GM19099 (cell line): ENCODE data around the gene HIPK4.

Experiments used
- POLR2A ChIP-seq: IDR thresholded peaks from 3 replicates; pipeline ENCODE4 v1.6.1; 2011; ENCODE audit warnings: low read depth; ENCODE audit not compliant: insufficient read length; ENCODE audit errors: extremely low read depth

The HIPK4 gene

DNA sequence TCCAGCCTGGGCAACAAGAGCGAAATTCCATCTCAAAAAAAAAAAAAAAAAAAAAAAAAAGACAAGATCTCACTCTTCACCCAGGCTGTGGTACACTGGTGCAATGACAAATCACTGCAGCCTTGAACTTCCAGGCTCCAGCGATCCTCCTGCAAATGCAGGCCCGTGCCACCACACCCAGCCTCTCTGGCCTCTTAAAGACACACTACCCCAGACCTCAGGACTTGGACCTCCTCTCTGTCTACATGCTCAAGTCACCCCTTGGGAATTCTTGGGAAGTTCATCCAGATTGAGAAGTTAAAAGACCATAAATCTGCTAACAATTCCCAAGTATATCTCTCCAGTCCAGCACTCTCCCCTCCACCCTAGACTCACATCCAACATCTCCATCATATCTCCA is 10.6 kb upstream of the HIPK4 start:
- TF ChIP-seq POLR2A = no peak

DNA sequence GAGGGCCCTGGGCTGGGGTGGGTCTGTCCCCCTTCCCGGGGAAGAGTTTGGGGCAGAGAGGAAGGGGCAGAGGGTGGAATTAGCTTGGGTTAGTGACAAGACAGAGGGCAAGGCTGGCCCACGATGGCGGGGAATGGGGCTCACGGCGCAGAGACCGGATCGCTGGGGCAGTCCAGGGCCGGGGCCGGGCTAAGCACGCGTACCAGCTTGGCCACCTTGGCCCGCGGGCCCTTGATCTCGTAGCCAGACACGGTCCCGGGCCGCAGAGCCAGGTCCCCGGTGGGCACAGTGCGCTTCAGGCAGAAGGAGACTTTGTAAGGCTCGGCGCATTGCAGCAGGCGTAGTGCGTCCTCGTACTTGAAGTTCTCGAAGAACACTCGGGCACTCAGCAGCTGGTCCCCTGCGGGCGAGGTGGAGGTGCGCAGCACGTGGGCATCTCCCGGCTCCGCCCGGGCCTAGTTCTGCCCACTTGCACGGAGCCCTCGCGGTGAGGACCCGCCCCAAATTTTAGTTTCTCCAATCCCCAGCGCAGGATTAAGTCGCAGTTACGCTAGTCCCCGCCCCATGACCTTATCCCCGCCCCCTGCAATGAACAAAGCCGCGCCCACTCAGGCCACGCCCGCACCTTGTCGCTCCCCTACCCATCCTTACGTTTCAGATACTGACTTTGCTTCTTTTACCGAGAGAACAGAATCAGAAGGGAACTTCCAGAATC is 8.6 kb upstream of the HIPK4 start:
- TF ChIP-seq POLR2A = no peak

DNA sequence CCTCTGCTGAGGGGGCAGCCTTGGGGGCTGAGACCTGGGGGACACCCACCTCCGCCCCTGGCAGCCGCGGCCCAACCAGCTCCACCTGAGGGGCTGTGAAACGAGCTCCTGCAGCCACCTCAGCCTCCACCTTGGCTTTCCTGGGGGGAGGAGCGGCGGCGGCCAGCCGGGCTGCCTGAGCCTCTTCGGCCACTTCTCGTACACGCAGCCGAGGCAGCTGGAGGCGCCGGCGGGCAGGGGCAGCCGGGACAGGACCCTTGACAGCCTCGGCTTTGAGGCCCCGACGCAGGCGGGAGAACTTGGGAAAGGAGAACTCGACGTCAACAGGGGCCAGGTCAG is 7.6 kb upstream of the HIPK4 start:
- TF ChIP-seq POLR2A = no peak

DNA sequence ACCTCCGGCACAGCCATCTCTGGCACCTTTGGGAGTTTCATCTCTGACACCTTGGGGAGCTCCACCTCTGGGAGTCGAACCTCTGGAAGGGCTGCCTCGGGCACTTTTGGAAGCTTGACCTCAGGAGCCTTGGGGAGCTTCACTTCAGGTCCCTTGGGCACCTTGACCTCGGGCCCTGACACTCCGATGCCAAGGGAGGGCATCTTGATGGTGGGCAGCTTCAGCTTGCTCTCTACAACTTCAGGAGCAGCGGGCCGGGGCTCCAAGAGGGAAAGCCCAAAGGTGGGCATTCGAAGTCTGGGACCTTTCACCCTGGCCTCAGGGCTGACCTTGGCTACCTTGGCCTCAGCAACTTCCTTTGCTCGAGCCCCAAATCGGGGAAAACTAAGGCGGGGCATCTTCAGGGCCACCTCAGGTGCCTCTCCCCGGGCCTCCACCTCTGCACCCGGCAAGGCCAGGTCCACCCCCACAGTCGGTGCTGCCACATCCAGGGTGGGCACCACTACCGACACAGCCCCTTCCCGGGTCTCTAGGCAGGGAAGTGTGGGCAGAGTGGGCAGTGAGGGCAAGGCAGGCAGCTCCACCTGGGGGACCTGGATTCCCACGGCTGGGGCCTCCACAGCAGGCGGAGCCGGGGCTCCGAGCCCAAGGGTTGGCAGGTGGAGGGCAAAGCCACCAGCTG is 7.0 kb upstream of the HIPK4 start:
- TF ChIP-seq POLR2A = no peak

DNA sequence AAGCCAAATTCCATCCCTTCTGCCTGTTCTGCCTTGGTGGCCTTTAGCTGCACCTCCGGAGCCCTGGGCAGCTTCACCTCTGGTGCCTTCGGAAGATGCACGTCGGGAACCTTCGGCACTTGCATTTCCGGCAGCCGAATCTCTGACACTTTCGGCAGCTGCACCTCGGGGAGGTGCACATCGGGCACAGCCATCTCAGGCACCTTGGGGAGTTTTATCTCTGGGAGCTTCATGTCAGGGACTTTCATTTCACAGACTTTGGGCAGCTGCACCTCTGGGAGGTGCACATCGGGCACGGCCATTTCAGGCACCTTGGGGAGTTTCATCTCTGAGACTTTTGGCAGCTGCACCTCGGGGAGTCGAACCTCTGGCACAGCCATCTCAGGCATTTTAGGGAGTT is 6.0 kb upstream of the HIPK4 start:
- no peak for TF ChIP-seq POLR2A

DNA sequence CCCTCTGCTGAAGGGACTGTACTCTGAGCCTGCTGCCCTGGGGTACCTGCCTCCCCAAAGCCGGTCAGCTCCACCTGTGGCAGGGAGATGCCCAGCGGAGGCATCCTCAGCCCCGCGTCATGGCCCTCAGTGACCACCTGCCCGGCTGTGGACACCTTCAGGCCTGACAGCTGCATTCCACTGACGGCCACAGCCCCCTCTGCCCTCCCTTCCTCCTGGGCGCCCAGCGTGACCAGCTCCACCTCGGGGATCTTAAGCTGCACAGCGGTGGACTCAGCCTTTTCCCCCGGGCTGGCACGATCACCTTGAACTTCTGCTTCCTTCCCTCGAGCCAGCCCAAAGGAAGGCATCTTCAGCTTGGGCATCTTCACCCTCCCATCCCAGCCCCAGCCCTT is 4.8 kb upstream of the HIPK4 start:
- TF ChIP-seq POLR2A = no peak

DNA sequence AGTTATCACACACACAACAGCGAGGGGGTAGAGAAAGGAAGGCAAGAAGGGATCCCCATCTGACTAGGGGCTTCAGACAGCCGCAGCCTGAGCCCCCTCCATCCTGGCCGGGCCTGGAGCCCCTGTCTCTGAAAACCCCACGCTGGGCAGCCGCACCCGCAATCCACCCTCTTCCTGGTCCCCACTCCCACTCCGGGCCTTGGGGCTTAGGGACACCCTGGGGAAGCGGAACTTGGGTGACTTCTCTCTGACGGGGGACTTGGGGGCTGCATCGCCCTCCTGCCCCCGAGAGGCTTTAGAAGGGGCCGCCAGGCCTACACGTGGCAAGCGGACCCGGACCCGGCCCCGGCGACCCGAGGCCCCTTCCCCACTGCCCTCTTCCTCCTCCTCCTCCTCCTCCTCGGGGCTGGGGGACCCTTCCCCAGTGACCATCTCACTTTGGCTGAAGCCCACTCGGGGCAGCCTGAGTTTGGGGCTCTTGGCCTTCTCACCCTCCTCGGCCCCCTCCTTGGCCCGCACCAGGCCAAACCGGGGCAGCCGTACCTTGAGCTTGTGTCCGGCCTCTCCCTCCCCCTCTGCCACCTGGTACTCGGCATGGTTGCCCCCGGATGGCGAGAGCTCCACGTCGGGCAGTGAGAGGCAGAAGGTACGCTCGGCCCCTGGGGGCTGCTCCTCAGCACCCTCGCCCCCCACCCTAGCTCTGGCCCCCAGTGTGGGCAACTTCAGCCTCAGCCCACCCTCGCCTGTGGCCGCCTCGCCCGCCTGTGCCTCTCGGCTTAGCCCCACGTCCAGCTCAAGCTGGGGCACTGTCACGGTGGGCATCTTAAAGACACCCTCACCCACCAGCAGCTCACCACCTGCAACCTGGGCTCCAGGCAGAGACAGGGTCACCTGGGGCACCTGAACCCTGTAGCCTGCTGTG is 4.2 kb upstream of the HIPK4 start:
- TF ChIP-seq POLR2A = no peak

DNA sequence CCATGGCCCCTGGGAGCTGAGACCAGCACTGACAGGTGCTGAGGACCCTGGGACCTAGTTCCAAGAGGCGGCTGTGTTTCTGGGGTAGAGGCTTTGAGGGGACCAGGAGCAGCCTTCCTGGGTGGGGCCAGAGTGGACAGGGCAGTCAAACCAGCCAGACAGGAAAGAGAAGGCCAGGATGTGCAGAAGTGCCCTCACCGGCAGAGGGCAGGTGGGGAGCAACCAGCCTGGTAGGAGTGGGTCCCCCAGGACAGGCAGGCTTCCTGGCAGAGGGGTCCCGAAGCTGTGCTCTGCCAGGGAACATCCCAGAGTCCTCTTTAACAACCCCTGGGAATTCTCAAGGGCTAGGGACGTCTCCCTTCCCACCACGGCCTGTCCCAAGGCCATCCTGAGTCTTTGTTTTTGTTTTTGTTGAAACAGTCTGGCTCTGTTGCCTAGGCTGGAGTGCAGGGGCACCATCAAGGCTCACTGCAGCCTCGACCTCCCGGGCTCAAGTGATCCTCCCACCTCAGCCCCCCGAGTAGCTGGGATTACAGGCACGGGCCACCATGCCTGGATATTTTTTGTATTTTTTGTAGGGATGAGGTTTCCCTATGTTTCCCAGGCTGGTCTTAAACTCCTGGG is 3.0 kb upstream of the HIPK4 start:
- TF ChIP-seq POLR2A = no peak

DNA sequence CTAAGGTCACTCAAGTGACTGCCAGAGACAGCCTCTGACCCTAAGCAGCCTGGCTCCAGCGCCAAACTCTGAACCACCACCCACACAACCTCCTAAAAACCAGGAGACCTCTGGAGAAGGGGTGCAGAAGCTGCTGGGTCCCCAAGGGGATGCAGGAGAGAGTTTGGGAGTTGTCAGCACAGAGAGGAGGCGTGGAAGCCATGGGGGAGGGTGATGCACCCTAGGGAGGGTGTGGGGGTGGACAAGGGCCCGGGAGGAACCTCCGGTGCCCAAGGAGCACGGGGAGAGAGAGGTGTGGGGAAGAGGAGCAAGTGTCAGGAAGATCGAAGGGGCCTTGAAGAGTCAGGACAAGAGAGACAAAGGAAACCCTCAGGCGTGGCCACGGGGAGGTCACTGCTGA is 2.1 kb upstream of the HIPK4 start:
- TF ChIP-seq POLR2A = no peak

DNA sequence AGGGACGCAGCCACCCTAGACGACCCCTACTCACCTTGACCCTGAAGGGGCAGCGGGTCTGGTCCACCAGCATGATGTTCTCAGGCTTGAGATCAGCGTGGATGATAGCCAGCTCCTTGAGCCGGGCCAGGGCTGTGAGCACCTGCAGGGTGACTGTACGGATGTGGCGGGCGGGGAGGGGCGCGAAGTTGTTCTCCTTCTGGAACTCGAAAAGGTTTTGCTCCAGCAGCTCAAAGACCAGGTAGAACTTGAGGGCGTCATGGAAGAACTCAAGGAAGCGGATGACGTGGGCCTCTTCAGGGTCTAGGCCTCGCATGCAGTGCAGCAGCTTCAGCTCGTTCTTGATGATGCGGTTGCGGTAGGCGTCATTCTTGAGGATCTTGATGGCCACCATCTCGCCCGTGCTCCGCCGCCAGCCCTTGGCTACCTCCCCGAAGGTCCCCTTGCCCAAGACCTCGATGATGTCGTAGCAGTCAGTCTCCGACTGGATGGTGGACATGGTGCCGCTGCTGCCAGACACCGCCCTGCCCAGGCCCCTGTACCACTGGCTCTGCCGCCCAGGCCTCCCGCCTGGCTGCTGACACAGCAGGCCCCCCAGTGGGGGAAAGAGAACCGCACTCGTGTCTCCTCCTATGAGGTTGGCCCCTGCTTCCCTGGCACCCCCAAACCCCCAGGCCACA is 437 bp downstream of the HIPK4 start:
- no peak for TF ChIP-seq POLR2A

DNA sequence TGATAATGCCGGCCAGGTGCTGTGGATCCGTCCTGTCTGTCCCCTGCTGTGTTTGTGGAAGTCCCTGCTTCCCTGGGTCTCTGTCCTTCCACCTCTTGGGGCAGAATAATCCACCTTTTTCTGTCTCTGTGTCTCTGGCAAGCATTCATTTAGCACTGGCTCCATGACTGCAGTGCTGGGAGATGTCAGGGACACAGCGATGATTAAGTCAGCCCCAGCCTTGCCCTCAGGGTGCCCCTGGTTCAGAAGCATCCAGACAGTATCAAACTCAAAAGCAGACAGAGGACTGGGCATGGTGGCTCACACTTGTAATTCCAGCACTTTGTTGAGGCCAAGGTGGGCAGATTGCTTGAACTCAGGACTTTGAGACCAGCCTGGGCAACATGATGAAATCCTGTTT is 1.5 kb downstream of the HIPK4 start:
- TF ChIP-seq POLR2A = no peak

DNA sequence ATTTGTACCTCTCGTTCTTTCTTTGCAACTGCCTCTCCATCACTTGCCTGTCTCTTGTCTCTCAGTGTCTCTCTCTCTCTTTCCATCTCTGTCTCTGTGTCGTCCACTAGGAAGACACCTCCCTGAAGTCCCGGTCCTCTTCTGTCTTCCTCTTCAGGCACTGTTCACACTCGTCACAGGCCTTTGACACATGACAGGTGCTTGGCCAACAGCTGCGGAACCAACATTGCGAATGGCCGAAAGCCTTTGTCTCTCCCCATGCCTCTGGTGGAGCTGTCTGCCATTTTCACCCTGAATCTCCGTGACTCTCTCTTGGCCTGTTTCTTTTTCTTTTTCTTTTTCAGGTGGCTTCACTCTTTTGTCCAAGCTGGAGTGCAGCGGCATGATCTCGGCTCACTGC is 2.8 kb downstream of the HIPK4 start:
- TF ChIP-seq POLR2A = no peak

DNA sequence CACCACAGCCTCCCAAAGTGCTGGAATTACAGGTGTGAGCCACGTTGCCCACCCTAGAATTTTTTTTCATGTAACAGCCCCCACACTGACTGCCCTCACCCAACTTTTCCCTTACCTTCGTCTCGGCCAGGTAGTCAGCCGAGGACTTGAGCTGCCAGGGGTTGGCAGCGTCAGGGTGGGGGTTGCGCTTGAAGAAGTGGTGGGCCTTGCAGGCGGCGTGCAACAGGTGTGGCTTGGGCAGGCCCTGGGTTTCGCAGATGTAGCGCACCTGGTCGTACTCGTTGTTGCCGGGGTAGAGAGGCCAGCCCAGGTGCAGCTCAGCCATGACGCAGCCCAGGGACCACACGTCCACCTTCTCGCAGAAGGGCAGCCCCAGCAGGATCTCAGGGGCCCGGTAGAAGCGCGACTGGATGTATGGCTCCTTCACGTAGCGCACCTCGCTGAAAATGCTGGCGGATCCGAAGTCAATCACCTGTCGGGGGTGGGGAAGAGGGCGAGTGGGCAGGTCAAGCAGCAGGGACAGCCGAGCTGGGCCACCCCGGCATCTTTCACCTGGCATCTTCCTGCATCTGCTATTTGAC is 6.2 kb downstream of the HIPK4 start:
- TF ChIP-seq POLR2A = no peak

DNA sequence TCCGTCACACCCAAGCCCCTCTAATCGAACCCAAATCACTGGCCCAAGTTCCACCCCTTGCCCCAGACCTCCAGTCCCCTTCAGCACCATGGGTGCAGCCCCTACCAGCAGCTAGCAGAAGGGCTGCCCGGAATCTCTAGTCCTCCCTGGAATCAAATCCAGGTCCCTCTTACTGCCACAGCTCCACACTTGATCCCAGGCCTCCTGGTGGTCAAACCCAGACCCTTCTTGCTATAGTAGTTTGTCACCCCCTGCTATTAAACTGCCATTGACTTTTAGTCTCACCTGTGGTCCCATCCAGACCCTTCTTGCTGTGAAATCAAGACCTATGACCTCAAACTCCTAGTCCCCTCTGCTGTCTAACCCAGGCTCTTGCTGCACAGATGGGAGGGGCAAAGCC is 8.7 kb downstream of the HIPK4 start:
- TF ChIP-seq POLR2A = no peak

DNA sequence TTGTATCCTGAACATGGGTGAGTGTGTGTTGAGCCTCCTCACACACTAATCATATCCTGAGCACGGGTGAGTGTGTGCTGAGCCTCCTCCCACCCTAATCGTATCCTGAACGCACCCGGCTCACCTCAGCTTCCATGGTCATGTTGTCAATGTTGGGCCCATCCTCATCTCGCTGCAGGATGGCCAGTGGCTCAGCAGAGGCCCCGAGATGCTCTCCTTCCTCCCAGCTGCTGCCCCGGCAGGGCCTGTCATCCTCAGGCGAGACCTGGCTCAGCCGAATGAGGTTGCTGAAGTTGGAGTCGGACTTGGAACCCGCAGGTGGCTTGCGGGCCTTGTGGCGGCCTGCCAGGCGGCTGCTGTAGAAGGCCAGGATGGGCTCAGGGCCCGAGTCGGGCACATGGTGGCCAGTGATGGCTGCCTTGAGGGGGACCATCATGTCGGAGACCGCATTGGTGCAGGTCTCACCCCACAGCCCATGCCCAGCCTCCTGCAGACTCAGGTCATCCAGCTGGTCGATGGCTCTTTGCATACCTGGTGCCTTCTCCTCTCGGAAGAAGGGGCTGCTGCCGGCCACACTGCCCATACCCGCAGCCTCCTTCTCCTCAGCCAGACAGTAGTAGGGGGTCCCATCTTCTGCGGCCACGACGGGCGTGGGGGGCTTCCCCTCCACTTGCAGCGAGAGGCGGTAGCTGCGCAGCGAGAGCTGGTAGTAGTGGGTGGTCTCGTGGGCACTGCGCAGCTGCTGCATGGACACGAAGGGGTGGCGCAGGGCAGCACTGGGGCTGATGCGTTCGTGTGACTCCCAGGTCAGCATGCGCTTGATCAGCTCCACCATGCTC is 9.6 kb downstream of the HIPK4 start:
- TF ChIP-seq POLR2A = no peak
